GM23338 (cell line): ENCODE results near the gene ADH1A.

Experiments used
- ETS1 ChIP-seq: IDR thresholded peaks from 2 replicates; pipeline ENCODE4 v1.6.1; 2016; ENCODE audit warnings: antibody characterized with exemption
- EZH2 ChIP-seq: fragments of 200-600 bp; sonication (generic); IDR thresholded peaks from one replicate; pipeline ENCODE4 v1.8.0; 2017; ENCODE audit warnings: antibody characterized with exemption, mild to moderate bottlenecking, low read depth; ENCODE audit not compliant: unreplicated experiment
- EZH2phosphoT487 ChIP-seq: fragments of 200-600 bp; sonication (generic); IDR thresholded peaks from one replicate; pipeline ENCODE4 v1.8.1; 2018; ENCODE audit warnings: antibody characterized with exemption; ENCODE audit not compliant: unreplicated experiment
- JUNB ChIP-seq: IDR thresholded peaks from one replicate; pipeline ENCODE4 v1.6.1; 2016; ENCODE audit warnings: antibody characterized with exemption; ENCODE audit not compliant: unreplicated experiment
- POLR2AphosphoS5 ChIP-seq: IDR thresholded peaks from 2 replicates; pipeline ENCODE4 v1.6.1; 2016; ENCODE audit warnings: antibody characterized with exemption, low read depth
- REST ChIP-seq: IDR thresholded peaks from one replicate; pipeline ENCODE4 v1.6.1; 2018; ENCODE audit warnings: antibody characterized with exemption; ENCODE audit not compliant: unreplicated experiment
- ZNF114 ChIP-seq: fragments of 250-450 bp; sonication (Bioruptor Pico); IDR thresholded peaks from 2 replicates; pipeline ENCODE4 v1.5.0; 2020; ENCODE audit warnings: mild to moderate bottlenecking, moderate library complexity
- TF ChIP-seq, protein P1 (sequence below), 2 experiments: fragments of 200-600 bp in 1 of 2; sonication (generic) in 1 of 2; conservative IDR thresholded peaks; 2 replicates each; pipeline versions ENCODE4 v1.5.1 to v1.6.1; 2016 to 2017; ENCODE audit warnings: antibody characterized with exemption in 2 of 2, low read depth in 2 of 2, mild to moderate bottlenecking in 2 of 2, moderate library complexity in 1 of 2

DNA sequence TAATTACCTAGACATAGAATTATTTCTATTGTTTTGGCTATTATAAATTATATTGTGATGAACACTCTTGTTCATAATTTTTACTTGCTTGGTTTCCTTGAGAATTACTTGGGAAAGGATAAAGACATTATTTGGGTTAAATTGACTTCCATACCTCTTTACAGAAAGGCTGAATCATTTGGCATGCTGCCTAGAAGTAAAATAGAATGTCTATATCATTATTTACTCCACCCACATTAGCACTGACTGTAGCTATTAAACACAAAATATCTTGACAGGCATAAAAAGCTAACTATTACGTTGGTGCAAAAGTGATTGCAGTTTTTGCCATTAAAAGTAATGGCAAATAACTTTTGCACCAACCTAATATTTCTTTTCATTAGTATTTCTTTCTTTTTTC lies 42.1 kb downstream of the ADH1A start:
- TF ChIP-seq EZH2 = no peak
- TF ChIP-seq REST = no peak
- TF ChIP-seq, protein P1, sequence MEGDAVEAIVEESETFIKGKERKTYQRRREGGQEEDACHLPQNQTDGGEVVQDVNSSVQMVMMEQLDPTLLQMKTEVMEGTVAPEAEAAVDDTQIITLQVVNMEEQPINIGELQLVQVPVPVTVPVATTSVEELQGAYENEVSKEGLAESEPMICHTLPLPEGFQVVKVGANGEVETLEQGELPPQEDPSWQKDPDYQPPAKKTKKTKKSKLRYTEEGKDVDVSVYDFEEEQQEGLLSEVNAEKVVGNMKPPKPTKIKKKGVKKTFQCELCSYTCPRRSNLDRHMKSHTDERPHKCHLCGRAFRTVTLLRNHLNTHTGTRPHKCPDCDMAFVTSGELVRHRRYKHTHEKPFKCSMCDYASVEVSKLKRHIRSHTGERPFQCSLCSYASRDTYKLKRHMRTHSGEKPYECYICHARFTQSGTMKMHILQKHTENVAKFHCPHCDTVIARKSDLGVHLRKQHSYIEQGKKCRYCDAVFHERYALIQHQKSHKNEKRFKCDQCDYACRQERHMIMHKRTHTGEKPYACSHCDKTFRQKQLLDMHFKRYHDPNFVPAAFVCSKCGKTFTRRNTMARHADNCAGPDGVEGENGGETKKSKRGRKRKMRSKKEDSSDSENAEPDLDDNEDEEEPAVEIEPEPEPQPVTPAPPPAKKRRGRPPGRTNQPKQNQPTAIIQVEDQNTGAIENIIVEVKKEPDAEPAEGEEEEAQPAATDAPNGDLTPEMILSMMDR (conservative IDR thresholded peaks at IDR 0.05; ENCODE audit: low read depth in 2 of 2) = no peak
- no peak for TF ChIP-seq ZNF114 (CRISPR knock-in tag)
- no peak for TF ChIP-seq EZH2phosphoT487
- no peak for TF ChIP-seq POLR2AphosphoS5
- no peak for TF ChIP-seq JUNB
- TF ChIP-seq ETS1 = no peak
